Stimulated activated CD8-positive, alpha-beta memory T cell treated with anti-CD3 and anti-CD28 coated beads, Interleukin-15, amount 100 ng/mL, for 1 hour (primary cell): ENCODE data around the gene LRRC57.
"Not testable (repeated sequence)": the region's sequence is repeated elsewhere in the genome, so short reads cannot be mapped to it uniquely, and the experiment has no call there.

ENCODE experiments used
- DNase-seq: peaks from one replicate; pipeline ENCODE4 v3.0.0-alpha.2; 2020; ENCODE audit warnings: low read depth

Gene LRRC57

GRCh38 chr15:42548249-42549031, at the start of gene LRRC57, which contains the start of gene HAUS2:
LRRC57 (minus strand) TSS chr15:42548793; CDS start chr15:42548434, 359 bp downstream.
HAUS2 (plus strand) TSS chr15:42548838; CDS start chr15:42548873, 35 bp downstream.
- peak; percentile 77 for DNase-seq

GRCh38 chr15:42595626-42596240, 47.1 kb upstream of the LRRC57 start:
- no peak for DNase-seq

DNA sequence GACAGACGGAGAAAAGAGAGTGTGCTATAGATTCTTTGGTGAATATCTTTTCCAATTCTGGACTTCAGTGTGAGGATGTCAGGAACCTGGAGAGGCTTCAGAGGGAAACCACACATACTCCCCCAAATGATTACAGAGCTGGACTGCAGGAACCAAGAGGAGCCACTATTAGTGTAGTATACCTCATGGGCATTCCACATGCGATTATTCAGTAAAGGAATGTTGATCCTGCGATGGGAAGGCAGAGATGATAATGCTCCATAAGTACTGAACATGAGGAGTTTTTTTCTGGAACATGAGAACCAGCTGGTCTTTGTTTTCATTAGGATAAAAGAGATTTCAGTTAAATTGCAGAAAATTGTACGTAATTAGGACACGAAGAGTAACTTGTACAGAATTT, 45.5 kb upstream of the LRRC57 start:
- no peak for DNase-seq

- DNase-seq, result no peak
Measured at GRCh38 chr15:42593143-42593542, 44.5 kb upstream of the LRRC57 start.

GRCh38 chr15:42592716-42593115, 44.1 kb upstream of the LRRC57 start:
- no peak for DNase-seq

DNA sequence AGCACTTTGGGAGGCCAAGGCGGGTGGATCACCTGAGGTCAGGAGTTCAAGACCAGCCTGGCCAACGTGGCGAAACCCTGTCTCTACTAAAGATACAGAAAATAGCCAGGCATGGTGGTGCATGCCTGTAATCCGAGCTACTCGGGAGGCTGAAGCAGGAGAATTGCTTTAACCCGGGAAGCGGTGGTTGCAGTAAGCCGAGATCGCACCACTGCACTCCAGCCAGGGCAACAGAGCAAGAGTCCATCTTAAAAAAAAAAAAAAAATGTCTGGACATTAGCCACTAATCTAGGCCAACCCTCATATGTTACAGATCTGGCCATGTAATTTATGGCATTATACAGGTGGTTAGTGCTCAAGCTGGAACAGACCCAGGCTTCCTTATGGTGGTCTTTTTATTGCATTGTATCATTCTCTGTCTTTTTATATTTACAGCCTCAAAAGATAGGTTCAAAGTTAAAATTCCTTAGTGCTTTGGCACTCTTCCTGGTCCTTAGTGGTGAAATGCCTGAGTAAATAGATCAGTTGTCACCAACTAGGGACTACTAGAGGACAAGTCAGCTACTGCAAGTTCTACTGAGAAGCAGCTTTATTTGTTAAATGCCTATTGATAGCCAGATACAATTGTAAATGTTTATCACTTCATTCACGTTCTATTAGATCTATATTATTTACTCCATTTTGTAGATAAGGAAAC, 42.8 kb upstream of the LRRC57 start:
- no peak for DNase-seq

DNA sequence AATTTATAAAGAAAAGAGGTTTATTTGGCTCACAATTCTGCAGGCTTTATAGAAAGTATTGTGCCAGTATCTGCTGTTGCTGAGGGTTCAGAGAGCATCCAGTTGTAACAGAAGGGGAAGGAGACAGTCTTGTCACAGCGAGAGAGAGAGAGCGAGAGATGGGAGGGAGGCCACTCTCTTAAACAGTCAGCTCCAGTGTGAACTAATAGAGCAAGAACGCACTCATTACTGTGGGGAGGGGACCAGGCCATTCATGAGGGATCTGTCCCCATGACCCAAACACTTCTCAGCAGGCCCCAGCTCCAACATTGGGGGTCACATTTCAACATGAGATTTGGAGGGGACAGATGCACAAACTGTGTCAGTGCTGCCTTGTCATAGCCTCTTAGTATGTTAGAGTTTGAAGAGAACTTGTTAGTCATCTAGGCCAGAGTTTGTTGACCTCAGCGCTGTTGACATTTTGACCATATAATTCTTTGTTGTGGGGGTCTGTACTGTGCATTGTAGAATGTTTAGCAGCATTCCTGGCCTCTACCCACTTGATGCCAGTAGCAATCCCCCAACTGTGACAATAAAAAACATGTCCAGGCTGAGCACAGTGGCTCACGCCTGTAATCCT, 42.1 kb upstream of the LRRC57 start:
- DNase-seq, result no peak

DNA sequence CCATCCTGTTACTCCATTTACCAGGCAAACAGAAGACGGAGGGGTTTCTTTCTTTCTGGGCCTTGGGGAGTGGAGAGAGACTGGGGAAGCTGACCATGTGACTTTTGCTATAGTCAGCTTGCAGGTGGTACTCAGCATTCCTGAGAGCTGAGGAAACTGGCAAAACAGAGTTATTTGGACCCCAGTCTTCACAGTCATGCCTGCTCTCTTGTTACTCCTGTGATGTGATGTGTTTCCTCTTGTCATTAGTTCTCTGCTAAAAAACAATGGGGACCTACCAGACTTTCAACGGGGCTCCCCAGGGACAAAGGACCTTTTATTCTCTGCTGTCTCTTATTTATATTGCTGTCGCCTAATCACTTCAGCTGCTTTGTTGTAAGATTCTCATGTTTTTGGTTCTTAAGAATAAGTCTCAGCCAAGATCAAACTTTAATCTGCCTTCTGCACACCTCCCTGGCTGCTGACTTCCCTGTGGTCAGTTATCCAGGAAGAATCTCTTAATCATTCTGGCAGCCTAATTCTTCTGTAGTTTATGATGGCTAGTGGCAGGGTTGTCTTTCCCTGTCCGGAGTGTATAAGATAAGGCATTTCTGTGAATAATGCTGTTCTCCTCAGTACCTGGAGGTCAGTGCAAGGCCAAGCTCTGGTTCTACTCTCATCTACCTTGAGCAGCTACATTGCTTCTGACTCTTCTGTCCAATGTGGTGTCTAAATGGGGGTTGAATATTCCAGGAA, 35.6 kb upstream of the LRRC57 start:
- no peak for DNase-seq

- DNase-seq, result no peak
Measured at GRCh38 chr15:42582569-42583375, 34.2 kb upstream of the LRRC57 start.

- peak; percentile 57 for DNase-seq
Measured at GRCh38 chr15:42581272-42581730, 32.7 kb upstream of the LRRC57 start.

DNA sequence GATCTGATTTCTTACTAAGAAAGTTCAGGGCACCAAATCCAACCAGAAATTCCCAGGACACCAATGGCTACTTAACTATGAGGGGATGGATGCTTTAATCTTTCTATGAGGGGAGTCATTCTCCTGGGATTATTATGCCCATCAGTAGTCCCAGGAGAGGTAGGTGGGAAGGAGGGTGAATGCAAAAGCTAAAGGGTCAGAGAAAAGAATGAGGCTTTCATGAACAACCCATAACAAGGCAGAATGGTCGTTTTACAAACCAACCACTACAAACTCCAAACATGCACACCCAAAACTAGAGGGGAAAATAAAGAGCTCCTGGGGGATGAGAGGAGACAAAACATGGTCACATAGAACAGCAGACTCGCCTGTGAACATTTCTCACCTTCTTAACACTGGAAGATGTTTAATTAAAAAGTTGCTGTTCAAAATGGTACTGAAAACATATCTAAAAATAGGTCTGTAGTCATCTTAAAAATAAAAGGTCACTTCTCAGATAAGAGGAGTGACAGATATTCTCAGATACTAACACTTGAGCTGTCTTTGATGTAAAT, 30.5 kb upstream of the LRRC57 start:
- DNase-seq, result no peak

DNA sequence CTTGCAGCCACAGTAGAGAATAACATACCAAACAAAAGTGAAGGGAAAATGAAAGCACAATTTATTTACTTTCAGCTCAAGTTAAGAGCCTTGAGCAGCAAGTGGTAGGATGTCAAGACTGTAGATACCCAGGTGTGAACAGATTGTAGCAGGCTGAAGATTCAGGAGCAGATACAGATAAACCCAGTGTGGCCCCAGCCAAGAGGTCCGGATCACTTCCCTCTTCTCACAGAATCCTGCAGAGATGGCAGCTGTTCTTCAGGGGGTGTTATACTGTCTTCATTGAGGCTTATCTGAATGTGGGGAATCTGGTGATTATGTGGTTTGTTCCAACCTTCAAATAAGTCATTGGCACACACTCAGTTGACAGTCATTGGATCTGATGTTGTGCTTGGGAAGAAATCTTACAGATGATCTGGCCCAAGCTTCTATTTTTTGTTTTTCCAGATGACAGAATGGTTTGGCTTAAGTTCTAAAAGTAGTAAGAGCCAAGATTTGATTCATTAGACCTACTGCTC, 29.0 kb upstream of the LRRC57 start:
- DNase-seq, result no peak

DNA sequence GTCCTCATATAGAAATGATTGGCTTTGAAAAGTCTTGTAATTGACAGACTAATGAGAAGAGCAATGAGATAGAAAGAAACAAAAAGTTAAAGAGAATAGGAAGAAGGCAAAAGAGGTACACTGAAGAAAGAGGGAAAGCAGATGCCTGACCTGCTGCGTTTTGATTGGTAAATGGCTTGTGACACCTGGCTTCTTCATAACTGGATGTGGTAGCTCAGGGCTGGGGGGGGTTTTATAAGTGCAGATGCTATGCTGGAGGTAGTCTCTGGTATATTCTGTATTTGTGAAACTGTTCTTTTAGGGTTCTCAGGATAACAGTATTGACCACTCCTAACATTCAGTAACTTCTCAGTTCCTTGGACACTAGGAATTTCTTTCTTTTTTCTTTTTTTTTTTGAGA, 28.2 kb upstream of the LRRC57 start:
- DNase-seq, result no peak

- no peak for DNase-seq
Measured at GRCh38 chr15:42576040-42576594, 27.5 kb upstream of the LRRC57 start.

DNA sequence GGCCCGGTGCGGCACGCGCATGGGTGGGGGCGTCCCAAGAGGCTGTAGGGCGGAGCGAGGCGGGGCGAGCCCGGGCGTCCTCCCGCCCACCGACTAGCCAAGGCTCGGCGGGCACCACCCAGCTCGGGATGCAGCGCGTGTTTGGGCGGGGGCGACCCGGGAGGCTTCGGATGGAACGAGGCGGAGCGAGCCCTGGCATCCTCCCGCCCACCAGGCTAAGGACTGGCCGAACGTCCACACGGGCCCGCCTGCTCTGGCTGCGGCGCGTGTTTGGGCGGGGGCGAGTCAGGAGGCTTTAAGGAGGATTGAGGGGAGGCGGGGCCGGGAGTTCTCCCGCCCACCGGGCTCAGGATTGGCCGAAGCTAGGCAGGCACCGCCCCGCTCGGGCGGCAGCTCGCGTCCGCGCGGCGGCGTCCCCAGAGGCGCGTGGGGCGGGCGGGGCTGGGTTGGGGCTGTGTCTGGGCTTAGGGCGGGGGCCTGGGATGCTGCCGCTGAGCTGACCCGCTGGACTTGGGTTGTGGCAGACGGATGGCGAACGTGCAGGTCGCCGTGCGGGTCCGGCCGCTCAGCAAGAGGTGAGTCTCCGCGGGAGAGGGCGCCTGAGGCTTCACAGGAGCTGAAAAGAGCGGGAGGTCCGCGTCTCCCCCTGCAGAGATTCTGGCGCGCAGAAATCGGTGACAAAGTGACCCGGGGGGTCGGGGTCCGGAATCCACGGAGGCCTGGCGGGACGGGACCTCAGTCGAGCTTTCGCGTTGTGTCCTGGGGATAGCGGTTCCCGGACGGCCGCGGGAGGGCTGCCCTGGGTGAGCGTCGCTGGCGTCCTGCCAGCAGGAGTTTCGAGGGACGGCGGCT, 26.8 kb upstream of the LRRC57 start, which contains the start of gene STARD9:
Gene STARD9, plus strand, starts transcription at position 419 of the 852 bp plus-strand sequence. Its CDS starts 110 bp downstream, at position 529.
- DNase-seq, result peak; percentile 86

GRCh38 chr15:42558739-42559138, 10.1 kb upstream of the LRRC57 start:
- no peak for DNase-seq

DNA sequence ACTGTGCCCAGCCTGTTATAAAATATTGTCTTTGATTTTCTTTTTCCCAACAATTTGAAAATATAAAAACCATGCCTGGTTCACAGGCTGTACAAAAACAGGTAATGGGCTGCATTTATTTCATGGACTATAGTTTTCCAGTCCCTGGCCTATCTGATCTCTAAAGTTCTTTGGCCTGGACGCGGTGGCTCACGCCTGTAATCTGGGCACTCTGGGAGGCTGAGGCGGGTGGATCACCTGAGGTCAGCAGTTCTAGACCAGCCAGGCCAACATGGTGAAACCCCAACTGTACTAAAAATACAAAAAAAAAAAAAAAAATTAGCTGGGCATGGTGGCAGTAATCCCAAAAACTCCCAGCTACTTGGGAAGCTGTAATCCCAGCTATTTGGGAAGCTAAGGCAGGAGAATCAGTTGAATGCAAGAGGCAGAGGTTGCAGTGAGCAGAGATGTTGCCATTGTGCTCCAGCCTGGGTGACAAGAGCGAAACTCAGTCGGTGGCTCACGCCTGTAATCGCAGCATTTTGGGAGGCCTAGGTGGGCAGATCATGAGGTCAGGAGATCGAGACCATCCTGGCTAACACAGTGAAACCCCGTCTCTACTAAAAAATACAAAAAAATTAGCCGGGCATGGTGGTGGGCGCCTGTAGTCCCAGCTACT, 8.1 kb upstream of the LRRC57 start:
- DNase-seq, result not testable (repeated sequence)

- DNase-seq, result no peak
Measured at GRCh38 chr15:42553554-42553953, 5.0 kb upstream of the LRRC57 start.
